SH-SY5Y (cell line): ENCODE measurements around the gene ANO9.

Experiments used
- GATA2 ChIP-seq: IDR thresholded peaks from 2 replicates; pipeline ENCODE4 v1.6.1; 2011; ENCODE audit warnings: mild to moderate bottlenecking, low read depth, low read length
- GATA3 ChIP-seq: IDR thresholded peaks from 2 replicates; pipeline ENCODE4 v1.6.1; 2011; ENCODE audit warnings: low read depth, mild to moderate bottlenecking, low read length, moderate library complexity

The ANO9 gene

DNA sequence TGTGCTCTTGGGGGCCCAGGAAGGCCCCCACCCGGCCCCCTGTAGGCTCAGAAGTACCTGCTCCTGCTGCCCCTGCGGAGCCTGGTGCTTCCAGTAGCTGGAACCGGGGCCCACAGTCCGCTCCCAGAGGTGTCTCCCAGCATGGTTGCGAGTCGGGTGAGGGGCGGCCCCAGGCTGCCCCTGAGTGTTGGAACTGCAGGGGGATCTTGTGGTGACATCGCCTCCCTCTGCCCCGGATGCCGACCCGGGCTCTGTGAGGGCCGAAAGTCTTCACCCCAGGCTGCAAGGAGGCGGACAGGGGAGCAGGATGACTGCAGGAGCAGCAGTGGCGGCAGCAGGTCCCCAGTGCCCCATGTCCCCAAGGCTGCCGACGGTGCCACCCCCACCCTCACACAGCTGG lies 57.3 kb downstream of the ANO9 start:
- TF ChIP-seq GATA3 (no peak), GATA2 (no peak)

DNA sequence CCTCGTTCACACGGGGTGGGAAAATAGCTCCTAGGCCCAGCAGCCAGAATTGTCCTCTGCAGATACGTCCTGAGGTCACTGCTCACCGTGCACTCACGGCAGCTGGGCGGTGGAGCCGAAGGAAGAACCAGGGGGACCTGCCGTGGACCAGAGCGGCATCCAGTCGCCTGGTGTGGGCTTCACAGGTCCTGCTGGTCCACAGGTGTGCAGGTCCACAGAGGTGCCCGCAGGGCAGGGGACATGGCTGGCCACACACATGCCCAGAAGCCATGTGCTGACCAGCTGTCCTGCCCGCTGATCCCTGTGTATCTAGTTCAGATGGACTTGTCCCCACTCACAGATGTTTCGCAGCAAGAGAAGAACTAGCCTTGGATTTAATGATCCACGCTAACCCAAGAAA lies 58.4 kb downstream of the ANO9 start:
- TF ChIP-seq GATA2 (no peak), GATA3 (no peak)

DNA sequence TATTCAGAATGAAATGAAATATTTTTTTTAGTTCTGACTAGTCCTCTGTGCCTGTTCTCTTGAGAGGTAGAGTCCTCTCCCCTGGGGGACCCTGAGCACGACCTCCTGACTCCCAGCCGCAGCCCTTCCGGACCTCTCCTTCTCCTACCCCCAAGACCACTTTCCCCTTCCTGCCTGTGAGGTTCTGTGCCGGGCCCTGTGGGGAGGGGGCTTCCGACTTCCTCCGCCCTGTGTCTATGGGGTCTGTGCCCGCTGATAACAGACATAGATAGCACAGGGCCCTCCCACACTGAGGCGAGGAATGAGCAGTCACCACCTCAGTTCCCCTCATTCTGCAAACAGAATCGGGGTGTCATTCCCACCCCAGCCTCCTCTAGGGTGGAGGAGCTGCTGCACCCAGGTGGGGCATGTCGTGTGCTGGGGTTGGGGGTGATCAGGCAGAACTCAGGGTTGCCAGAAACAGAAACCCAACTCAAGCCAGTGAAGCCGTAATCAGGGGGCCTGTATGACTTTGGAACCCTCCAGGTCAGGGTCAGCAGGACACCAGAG lies 59.7 kb downstream of the ANO9 start:
- TF ChIP-seq GATA2 (no peak), GATA3 (no peak)

DNA sequence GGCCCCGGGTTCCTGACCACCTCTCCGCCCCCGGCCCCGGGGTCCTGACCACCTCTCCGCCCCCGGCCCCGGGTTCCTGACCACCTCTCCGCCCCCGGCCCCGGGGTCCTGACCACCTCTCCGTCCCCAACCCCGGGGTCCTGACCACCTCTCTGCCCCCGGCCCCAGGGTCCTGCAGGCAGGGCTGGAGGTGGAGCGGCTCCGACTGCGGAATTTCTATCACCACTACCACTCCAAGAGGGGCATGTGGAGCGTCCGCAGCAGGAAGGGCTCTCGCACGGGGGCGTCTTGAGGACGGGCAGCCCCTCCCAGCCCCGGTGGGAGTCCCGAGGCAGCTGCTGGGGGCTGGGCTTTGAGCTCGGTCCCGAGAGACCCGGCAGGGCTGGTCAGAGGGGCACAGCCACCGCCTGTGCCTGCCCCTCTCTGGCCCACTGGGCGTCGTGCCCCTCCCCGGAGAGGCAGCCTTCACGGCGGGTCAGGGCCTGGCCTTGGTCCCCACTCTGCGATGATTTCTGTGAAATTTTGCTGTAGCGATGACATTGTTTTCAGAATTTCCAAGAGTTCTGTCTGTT lies 60.2 kb downstream of the ANO9 start:
- TF ChIP-seq GATA3 (no peak), GATA2 (no peak)

DNA sequence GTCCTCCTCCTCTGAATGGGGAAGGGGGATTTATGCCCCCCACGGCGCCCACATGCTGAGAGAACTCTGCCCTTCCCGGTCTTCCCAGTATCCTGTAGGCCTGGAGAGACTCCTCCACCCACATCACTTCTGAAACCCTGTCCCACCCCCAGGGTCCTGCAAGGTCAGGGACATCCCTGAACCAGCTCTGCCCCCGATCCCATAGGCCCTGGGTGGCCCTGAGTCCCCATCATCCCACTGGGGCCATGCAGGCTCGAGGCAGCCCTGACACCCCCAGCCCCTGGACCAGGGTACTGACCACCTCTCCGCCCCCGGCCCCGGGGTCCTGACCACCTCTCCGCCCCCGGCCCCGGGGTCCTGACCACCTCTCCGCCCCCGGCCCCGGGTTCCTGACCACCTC lies 60.8 kb downstream of the ANO9 start:
- no peak for TF ChIP-seq GATA2
- no peak for TF ChIP-seq GATA3

DNA sequence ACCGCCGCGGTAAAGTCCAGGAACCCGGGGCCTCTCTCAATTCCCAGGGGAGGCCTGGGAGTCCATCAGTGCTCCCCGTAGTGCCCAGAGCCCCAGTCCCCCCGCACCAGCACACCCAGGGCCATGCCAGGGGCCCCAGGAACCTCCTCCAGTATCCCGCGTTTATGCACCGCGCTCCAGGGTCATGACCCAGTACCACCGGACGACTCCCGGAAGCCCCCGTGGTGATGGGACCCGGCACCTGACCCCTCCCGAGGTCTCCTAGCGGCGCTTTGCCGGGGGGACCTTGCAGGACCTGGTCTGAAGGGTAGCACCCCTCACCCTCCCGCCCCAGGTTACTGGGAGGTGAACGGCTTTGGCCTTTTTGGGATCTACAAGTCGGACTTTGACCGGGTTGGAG lies 61.3 kb downstream of the ANO9 start:
- no peak for TF ChIP-seq GATA2
- no peak for TF ChIP-seq GATA3

DNA sequence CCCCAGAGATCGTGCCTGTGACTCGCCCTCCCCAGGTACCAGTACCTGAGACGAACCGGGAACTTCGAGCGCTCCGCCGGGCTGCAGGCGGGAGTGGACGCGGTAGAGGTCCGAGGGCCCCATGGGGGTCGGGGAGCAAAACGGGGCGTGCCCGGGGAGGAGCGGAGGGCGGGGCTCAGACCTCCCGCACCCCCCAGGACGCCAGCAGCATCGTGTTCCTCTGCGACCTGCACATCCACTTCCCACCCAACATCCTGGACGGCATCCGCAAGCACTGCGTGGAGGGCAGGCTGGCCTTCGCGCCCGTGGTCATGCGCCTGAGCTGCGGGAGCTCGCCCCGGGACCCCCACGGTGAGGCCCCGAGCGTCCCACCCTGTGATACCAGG lies 61.7 kb downstream of the ANO9 start:
- TF ChIP-seq GATA2 (no peak), GATA3 (no peak)

DNA sequence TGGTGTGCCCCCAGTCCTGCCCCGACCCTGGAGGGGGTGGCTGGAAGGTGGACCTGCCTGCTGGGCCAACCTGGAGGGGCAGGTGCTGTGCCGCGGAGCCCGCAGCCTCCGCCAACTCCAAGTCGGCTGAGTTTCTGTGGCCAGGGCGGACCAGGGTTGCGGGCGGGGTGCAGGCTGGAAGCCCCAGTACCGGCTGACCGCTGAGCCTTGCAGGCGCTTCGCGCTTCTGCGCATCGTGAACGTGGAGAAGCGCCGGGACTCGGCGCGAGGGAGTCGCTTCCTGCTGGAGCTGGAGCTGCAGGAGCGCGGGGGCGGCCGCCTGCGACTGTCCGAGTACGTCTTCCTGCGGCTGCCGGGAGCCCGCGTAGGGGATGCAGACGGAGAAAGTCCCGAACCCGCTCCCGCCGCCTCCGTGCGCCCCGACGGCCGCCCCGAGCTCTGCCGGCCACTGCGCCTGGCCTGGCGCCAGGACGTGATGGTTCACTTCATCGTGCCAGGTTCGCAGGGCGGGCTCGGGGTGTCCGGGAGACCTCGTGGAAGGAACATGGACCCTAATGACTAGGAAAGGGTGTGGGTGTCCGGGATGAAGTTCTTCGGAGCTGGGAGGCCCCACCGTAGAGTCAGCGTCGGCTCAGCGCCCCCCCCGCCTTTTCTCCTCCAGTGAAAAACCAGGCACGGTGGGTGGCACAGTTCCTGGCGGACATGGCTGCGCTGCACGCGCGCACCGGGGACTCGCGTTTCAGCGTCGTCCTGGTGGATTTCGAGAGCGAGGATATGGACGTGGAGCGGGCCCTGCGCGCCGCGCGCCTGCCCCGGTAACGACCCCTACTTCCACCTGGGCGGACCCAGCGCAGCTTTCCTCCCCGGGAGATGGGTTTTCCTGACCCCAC lies 62.4 kb downstream of the ANO9 start:
- TF ChIP-seq GATA3 (no peak), GATA2 (no peak)

DNA sequence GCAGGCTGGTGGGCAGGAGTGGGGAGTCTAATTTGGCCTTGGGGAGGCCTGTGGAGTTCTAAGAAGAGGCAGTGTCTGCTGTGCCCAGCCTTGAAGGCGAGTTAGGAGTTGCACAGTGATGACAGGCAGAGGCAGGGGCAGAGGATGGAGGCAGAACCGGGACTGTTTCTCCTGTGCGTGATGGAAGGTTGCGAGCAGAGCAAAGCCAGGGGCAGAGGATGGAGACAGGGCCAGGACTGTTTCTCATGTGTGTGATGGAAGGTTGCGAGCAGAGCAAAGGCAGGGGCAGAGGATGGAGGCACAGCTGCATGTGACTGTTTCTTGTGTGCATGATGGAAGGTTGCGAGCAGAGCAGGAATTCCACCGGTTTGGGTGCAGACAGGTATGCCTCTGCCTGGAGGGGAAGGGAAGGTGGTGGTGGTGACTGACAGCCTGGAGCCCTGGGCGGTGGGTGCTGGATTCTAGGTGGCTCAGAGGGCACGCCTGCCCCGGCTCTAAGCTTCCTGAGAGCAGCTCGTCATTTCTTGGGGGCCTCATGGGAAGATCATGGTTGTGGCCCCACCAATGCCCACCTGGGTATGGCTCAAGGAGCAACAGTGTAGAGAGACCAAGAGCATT lies 63.8 kb downstream of the ANO9 start:
- TF ChIP-seq GATA2 (no peak), GATA3 (no peak)

DNA sequence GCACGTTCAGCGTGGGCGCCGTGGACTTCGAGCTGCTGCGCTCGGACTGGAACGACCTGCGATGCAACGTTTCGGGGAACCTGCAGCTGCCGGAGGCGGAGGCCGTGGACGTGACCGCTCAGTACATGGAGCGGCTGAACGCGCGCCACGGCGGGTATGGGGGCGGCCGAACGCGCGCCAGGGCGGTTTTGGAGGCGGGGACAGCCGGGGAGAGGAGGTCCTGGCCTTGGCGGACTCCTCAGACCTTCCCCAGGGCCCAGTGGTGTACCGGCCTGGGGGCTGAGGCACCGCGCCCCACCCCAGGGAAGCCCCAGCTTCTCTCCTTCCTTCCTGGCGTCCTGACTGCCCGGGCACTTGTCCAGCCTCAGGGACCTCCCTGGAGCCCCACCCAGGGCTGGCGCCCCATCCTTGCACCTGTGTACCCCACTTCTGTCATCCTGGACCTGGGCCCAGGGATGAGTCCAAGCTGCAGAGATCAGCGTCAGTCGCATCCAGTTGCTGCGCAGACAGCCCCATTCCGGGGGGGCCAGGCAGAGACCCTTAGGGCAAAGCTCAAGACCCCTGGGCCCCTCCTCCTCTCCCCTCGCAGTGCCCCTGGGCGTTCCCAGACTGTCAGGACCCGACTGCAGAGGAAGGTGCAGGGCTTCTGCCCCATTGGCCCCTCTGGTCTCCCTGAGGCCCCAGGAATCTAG lies 64.5 kb downstream of the ANO9 start:
- TF ChIP-seq GATA2 (no peak), GATA3 (no peak)

DNA sequence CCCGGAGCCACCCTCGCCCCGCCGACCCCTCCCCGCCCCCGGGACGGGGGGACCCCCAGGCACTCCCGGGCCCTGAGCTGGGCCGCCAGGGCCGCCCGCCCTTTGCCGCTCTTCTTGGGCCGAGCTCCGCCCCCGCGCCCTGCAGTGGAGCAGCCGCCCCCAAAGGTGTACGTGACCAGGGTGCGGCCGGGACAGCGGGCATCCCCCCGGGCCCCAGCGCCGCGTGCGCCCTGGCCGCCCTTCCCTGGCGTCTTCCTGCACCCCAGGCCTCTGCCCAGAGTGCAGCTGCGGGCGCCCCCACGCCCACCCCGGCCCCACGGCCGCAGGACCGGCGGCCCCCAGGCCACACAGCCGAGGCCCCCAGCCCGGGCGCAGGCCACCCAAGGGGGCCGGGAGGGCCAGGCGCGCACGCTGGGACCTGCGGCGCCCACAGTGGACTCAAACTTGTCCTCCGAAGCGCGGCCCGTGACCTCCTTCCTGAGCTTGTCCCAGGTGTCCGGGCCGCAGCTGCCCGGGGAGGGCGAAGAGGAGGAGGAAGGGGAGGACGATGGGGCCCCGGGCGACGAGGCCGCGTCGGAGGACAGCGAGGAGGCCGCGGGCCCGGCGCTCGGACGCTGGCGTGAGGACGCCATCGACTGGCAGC lies 65.2 kb downstream of the ANO9 start:
- TF ChIP-seq GATA2 (no peak), GATA3 (no peak)

DNA sequence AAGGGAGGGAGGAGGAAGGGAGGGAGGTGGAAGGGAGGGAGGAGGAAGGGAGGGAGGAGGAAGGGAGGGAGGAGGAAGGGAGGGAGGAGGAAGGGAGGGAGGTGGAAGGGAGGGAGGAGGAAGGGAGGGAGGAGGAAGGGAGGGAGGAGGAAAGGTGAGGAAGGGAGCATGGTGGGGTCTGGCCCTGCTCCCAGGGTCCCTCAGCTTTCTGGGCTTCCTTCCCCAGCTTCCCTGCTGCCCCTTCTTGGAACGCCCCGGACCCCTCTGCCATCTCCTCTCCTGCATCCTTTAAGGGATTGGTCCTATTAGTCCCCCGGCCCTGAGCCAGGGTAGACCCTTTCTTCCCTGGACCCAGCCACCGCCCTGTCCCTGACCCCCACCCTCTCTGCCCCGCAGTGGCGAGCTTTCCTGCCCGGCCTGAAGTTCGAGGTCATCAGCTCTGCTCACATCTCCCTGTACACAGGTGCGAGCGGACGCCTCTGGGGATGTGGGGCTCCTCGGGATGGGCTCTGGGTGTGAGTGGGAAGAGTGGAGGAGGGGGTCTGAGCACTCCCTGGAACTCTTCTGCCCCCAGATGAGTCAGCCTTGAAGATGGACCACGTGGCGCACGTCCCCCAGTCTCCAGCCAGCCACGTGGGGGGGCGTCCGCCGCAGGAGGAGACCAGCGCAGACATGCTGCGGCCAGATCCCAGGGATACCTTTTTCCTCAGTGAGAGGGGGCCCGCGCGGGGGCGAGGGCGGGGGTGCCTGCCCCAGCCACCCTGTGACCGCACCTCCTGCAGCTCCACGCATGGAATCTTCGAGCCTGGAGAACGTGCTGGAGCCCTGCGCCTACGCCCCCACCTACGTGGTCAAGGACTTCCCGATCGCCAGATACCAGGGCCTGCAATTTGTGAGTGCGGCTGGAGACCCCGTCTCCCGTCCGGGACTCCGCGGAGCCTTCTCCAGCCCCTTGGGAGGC lies 66.5 kb downstream of the ANO9 start:
- TF ChIP-seq GATA2 (no peak), GATA3 (no peak)
